ENCODE data around the gene PLD3.

DNA sequence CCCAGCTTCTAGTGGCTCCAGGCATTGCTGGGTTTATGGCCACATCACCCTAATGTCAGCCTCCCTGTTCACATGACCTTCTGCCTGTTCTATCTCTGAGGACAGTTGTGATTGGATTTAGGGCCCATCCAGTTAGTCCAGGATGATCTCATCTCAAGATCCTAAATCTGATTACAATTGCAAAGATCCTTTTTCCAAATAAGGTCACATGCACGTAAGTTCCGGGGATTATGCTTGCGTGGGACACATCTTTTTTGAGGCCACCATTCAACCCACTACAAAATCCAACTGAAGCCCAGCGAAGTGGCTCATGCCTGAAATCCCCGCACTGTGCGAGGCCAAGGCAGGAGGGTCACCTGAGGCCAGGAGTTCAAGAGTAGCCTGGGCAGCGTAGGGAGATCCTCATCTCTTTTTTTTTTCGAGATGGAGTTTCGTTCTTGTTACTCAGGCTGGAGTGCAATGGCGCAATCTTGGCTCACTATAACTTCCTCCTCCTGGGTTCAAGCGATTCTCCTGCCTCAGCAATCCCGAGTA lies 12.3 kb downstream of the PLD3 start:
- TF ChIP-seq, protein P1, sequence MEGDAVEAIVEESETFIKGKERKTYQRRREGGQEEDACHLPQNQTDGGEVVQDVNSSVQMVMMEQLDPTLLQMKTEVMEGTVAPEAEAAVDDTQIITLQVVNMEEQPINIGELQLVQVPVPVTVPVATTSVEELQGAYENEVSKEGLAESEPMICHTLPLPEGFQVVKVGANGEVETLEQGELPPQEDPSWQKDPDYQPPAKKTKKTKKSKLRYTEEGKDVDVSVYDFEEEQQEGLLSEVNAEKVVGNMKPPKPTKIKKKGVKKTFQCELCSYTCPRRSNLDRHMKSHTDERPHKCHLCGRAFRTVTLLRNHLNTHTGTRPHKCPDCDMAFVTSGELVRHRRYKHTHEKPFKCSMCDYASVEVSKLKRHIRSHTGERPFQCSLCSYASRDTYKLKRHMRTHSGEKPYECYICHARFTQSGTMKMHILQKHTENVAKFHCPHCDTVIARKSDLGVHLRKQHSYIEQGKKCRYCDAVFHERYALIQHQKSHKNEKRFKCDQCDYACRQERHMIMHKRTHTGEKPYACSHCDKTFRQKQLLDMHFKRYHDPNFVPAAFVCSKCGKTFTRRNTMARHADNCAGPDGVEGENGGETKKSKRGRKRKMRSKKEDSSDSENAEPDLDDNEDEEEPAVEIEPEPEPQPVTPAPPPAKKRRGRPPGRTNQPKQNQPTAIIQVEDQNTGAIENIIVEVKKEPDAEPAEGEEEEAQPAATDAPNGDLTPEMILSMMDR (conservative IDR thresholded peaks at IDR 0.05; ENCODE audit: low read depth, low read length): no peak
- TF ChIP-seq EZH2 (IDR thresholded peaks at IDR 0.05; ENCODE audit: borderline replicate concordance, low read depth, low read length, poor library complexity, severe bottlenecking): no peak
